NCI-H1092 (cell line): ENCODE measurements around the gene SLC36A1.
"Not testable (repeated sequence)": the region's sequence is repeated elsewhere in the genome, so short reads cannot be mapped to it uniquely, and the experiment has no call there.

Experiments
- DNase-seq: peaks from one replicate; lab custom pipeline; 2025; lab: John Stamatoyannopoulos, UW

The SLC36A1 gene

DNA sequence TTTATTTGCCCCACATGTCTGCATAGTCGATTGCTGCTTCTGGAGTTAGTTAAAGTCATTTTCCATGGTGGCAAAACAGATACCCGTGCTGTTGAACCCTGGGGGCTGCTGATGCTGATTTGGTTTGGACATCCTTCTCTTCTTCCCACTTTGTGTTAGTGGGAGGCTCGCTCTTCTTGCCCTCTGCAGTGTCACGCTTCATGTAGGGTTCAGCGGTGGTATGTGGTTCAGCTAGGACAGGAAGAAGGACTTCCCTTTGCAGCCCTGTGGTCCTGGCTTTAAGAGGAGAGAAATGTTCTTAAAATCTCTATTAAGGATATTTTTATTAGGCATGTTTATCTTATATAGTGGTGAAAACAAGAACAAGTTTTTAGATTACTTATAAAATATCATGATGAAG, 36.2 kb downstream of the SLC36A1 start:
- DNase-seq: no peak

- no peak for DNase-seq
These were observed 40.1 kb downstream of the SLC36A1 start for GRCh38 chr5:151487544-151487943.

- no peak for DNase-seq
These were observed 43.2 kb downstream of the SLC36A1 start for GRCh38 chr5:151490627-151491026.

DNA sequence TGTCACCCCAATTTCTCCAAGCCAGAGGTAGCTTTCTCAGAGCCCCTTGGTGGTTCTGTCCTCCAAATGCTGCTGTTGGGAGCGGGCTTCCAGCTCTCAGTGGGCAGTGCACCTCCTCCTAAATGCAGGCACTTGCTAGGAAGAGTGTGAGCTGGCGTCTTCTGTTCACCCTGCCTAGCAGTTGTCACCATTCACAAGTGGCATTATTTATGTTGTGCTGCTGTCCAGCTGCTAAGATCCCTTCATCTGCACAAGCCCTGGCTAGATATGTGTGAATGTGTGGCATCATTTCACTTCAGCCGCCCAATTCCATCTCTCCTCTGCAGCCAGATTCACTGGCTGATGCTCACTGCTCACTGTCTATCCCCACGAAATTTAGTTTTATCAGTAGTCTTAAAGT, 43.7 kb downstream of the SLC36A1 start:
- DNase-seq: no peak

DNA sequence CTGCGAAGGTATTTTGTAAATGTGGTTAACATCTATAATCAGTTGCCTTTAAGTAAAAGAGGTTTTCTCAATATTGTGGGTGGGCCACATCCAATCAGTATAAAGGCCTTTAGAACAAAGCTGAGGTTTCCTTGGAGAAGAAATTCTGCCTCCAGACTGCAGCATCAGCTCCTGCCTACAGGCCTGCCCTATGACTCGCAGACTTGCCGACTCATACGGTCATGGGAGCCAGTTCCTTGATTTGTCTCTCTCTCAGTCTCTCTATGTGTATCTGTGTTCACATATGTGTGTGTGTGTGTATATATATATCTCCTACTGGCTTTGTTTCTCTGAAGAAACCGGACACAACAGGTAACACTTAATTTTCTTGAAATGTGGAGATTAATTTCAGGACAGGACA, 45.3 kb downstream of the SLC36A1 start:
- DNase-seq: no peak

DNA sequence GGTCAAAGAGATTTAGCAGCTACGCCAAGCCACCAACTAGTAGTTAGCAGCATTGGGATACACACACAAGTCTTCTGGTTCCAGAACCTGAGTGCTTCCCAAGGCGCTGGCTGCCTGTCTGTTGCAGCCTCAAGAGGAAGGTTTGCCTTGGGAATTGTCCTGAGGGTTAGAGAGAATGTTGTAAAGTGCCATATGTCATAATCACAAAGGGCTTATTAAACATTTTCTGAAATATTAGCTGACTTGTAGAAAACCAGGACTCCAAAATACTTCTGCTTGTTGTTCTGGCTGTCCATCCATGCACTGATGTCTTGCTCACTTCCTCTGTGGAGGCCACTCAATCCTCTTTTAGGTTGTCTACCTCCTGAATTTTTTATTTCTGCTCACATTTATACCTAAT, 46.3 kb downstream of the SLC36A1 start:
- no peak for DNase-seq

DNA sequence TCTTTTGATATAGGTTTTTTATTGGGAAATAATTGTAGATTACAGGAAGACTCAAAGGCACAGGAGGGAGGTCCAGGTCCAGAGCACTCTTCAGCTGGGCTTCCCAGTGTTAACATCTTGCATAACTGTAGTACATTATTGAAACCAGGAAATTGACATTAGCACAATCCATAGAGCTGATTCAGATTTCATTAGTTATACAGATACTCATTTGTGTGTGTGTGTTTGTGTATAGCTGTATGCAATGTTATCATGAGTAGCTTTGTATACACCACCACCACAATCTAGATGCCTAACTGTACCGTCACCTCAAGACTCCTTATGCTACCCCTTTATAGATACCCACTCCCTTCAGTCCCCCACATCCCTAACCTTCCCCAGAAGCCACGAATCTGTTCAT, 47.9 kb downstream of the SLC36A1 start:
- DNase-seq: no peak

- no peak for DNase-seq
These were observed 48.7 kb downstream of the SLC36A1 start for GRCh38 chr5:151496041-151496484.

DNA sequence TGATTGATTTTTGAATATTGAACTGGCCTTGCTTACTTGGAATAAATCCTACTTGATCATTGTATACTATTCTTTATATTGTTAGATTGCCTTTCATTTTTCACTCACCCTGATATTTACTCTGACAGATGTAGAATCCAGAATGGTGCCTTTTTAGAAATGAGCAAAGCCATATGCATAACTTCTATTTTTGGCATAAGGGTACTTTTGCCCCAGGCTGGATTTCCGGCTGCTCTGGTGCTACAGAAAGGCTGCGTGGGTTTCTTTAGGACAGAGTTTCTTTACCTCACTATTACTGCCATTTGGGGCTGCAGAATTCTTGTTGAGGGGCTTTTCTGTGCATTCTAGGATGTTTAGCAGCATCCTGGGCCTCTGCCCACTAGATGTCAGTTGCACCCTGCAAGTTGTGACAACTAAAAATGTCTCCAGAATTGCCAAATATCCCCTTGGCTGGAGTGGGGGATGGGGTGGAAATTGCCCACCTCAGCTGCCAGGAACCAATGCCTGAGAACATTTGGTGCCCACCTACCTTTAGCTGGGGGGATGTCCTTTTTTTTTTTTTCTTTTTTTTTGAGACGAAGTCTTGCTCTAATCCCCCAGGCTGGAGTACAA, 50.1 kb downstream of the SLC36A1 start:
- DNase-seq: no peak

DNA sequence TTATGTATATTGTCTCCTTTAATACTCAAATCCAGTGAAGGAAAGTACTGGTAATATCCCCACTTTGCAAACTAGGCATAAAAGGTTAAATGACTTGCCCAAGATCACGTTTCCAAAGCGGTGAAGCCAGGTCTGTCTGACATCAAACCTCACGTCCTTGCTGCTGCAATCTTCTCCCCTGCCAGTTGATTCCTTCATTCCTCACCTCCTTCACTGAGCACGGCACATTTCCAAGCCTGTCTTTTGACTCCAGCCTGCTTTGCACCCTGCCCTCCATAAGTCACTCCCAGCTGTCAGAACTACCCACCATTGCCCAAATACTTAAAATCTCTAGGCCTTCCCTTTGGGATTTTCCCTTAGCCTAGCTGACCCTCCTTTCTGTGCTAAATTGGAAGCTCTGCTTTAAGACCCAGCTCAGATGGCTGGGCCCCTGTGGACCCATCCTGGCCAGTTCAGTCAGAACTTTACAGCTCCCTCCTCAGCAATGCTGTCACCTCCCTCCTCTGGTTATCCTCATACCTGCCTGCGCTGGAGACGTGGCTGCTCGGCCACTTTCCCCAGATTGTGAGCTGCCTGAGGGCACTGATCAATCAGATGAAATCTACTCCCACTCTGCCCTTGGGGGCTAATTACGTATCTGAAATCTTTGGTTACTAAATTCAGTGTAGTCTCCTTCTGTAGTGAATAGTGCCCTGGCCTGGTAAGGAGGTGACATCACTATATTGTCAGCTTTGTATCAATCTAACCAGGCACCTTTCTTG, 51.2 kb downstream of the SLC36A1 start:
- no peak for DNase-seq

- DNase-seq: no peak
These were observed 52.2 kb downstream of the SLC36A1 start for GRCh38 chr5:151499501-151500035.

- no peak for DNase-seq
These were observed 56.6 kb downstream of the SLC36A1 start for GRCh38 chr5:151504006-151504405.

DNA sequence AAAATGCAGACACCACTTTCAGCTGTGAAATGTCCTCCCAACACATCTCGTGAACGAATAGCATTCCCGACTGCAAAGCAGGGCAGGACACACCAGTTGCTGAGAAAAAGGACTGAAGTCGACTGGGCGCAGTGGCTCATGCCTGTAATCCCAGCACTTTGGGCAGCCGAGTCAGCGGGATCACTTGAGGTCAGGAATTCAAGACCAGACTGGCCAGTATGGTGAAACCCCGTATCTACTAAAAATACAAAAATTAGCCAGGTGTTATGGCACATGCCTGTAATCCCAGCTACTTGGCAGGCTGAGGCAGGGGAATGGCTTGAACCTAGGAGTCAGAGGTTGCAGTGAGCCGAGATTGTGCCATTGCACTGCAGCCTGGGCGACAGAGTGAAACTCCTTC, 60.9 kb downstream of the SLC36A1 start:
- not testable (repeated sequence) for DNase-seq

- DNase-seq: no peak
These were observed 61.8 kb downstream of the SLC36A1 start for GRCh38 chr5:151509231-151509630.

DNA sequence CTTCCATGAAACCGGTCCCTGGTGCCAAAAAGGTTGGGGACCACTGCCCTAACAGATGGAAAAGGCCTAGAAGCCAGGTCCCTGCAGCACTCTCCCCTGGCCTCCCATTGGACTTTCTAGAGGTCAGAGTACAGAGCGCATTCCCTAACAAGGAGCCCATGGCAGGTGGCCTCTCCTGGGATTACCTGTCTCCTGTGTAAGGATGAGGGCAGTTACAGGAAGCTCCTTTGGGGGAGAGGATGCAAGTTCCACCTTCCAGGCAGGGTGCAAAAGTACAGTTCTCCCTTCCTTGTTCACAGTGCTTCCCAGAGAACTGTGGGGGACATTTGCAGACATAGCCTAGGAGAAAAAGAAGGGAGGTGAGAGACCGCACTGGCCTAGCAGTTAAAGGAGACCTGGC, 62.4 kb downstream of the SLC36A1 start:
- no peak for DNase-seq

DNA sequence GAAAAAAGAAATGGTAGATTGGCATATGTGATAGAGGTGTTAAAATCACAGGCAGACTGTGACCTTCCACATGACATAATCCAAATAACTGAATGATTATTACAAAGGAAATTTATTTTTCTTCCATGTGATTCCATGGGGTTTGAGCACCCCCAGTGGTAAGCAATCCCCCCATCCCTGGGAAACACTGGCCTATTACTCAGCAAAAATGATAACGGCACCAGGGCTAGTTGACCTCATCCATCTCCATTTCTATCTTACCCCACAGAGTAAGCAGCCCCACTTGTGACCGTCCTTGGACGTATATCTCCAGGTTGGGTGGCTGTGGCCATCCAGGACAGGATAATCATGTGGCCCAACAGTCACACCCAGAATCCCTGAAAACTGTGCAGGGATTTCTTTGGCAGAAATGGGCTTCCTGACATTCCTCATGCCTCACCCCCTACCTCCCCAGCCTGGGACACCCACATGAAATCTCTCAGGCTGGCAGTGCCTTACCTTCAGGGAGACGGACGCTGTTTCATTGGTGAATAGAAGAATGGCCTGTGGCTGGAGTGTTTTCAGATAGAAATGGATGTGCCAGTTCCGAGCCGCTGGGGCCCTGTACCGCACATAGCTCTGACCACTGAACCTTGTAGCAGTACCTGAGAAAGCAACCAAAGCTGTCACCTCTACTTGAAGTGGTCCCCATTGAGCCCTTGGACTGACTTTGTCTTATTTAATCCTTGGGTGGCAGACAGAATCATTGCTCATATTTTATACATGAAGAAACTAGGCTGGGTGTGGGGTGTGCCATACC, 69.9 kb downstream of the SLC36A1 start:
- DNase-seq: no peak

GRCh38 chr5:151520294-151520693, 72.9 kb downstream of the SLC36A1 start:
- no peak for DNase-seq

GRCh38 chr5:151522226-151522625, 74.8 kb downstream of the SLC36A1 start:
- no peak for DNase-seq

GRCh38 chr5:151523335-151523734, 75.9 kb downstream of the SLC36A1 start:
- no peak for DNase-seq

GRCh38 chr5:151528153-151528552, 80.8 kb downstream of the SLC36A1 start:
- DNase-seq: no peak

GRCh38 chr5:151528996-151529395, 81.6 kb downstream of the SLC36A1 start:
- no peak for DNase-seq

GRCh38 chr5:151531581-151531980, 84.2 kb downstream of the SLC36A1 start:
- DNase-seq: no peak

DNA sequence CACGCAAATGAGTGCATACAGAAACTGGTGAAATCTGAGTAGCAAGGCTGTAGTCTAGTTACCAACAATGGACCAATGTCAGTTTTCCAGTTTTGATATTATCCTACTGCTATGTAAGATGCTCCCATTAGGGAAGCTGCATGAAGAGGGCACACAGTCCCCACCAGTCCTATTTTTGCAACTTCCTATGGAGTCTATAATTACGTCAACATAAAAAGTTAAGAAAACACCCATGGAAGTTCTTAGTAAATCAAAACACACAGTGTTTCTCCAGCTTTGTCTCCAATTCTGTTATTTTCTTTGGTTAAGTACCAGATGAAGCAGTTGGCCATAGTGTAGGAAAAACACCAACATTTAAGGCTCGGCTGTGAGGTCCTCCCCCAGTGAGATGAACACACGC, 85.0 kb downstream of the SLC36A1 start:
- DNase-seq: no peak
